C4-2B (cell line): ENCODE measurements around the gene MKRN1.

Experiments used
- CTCF ChIP-seq: fragments of 450-650 bp; conservative IDR thresholded peaks from 2 replicates; pipeline ENCODE4 v1.5.1; 2017; ENCODE audit warnings: mild to moderate bottlenecking
- ZFX ChIP-seq: fragments of 450-650 bp; IDR thresholded peaks from 2 replicates; pipeline ENCODE4 v1.6.1; 2017

GRCh38 chr7:140458201-140458600 lies 21.1 kb downstream of the MKRN1 start:
- no peak for TF ChIP-seq CTCF
- TF ChIP-seq ZFX: no peak
